ENCODE measurements around the gene C13orf42. TPM values are rescaled to one million over a fixed set of nuclear protein-coding genes. Genes with fewer than 3 reads are reported as not detected.

C13orf42 gene
- total RNA-seq, 1 experiment from 2014 or later = not detected

DNA sequence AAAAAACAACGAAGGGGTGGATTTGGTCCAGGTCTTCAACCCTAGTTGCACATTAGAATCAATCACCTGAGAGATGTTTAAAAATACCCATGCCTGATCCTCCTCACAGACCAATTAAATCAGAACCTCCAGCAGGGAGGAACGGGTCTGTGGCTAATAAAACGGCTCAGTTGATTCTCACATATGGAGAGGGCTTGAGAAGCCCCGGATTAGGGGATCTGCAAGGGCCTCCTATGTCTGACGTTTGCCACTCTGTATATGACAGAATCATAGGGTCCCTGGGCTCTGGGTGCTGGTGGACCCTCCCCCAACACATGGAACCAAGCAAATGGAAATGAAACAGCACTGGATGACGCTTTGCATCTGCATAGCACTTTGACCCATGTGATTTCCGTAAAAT lies 36.7 kb upstream of the C13orf42 start:
- H3K4me1 Mint-ChIP-seq (ENCODE audit: low read depth, unreplicated experiment) = no peaks in the 10 kb centered on the region
- H3K27me3 Mint-ChIP-seq (ENCODE audit: unreplicated experiment) = peaks cover 39% of the 10 kb centered on the region
- no peak overlapping the region for H3K4me3 Mint-ChIP-seq (ENCODE audit: low read depth, unreplicated experiment)
- no peaks in the 10 kb centered on the region for H3K36me3 Mint-ChIP-seq (ENCODE audit: insufficient read depth, unreplicated experiment)
- DNase-seq = no peak
- CTCF ChIA-PET = interaction anchor here (1.5 kb wide), 1 partner anchor 139 kb away, joined by 4 read pairs; no protein-coding TSS in a partner anchor
- TF ChIP-seq, protein P1, sequence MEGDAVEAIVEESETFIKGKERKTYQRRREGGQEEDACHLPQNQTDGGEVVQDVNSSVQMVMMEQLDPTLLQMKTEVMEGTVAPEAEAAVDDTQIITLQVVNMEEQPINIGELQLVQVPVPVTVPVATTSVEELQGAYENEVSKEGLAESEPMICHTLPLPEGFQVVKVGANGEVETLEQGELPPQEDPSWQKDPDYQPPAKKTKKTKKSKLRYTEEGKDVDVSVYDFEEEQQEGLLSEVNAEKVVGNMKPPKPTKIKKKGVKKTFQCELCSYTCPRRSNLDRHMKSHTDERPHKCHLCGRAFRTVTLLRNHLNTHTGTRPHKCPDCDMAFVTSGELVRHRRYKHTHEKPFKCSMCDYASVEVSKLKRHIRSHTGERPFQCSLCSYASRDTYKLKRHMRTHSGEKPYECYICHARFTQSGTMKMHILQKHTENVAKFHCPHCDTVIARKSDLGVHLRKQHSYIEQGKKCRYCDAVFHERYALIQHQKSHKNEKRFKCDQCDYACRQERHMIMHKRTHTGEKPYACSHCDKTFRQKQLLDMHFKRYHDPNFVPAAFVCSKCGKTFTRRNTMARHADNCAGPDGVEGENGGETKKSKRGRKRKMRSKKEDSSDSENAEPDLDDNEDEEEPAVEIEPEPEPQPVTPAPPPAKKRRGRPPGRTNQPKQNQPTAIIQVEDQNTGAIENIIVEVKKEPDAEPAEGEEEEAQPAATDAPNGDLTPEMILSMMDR (IDR thresholded peaks at IDR 0.05; ENCODE audit: unreplicated experiment) = no peak
- no peaks in the 10 kb centered on the region for H3K9me3 Mint-ChIP-seq (ENCODE audit: low read depth, unreplicated experiment)
- BruUV-seq (replicated peaks) = no TSS peak
- intact Hi-C loops (cut with micrococcal nuclease; ENCODE audit: unreplicated experiment) = no loop called here
- no peak overlapping the region for H3K27ac Mint-ChIP-seq (ENCODE audit: unreplicated experiment)

DNA sequence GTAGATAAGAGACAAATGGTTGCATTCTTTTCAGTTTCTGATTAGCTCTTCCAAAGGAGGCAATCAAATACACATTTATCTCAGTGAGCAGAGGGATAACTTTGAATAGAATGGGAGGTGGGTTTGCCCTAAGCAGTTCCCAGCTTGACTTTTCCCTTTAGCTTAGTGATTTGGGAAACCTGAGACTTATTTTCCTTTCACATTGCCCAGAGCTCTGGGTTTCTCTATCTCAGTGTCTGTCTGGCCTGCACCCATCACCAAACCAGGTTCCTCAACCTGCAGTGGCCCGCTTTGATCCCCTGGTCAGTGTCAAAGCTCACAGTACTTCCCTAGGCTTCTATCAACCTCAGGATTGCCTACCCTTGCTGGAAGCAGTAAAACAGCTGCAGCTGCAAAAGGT lies 35.6 kb upstream of the C13orf42 start:
- intact Hi-C loops (cut with micrococcal nuclease; ENCODE audit: unreplicated experiment) = no loop called here
- BruUV-seq (replicated peaks) = no TSS peak
- CTCF ChIA-PET = interaction anchor here (1.5 kb wide), 1 partner anchor 140 kb away, joined by 4 read pairs; no protein-coding TSS in a partner anchor
- DNase-seq = no peak
- Mint-ChIP-seq H3K27me3 (ENCODE audit: unreplicated experiment) (peaks cover 39% of the 10 kb centered on the region), H3K27ac (ENCODE audit: unreplicated experiment) (no peak overlapping the region), H3K36me3 (ENCODE audit: insufficient read depth, unreplicated experiment) (no peaks in the 10 kb centered on the region), H3K9me3 (ENCODE audit: low read depth, unreplicated experiment) (no peaks in the 10 kb centered on the region), H3K4me3 (ENCODE audit: low read depth, unreplicated experiment) (no peak overlapping the region), H3K4me1 (ENCODE audit: low read depth, unreplicated experiment) (no peaks in the 10 kb centered on the region)
- TF ChIP-seq, protein P1 (IDR thresholded peaks at IDR 0.05; ENCODE audit: unreplicated experiment) = no peak

- no peaks in the 10 kb centered on the region for H3K36me3 Mint-ChIP-seq (ENCODE audit: insufficient read depth, unreplicated experiment)
- no peaks in the 10 kb centered on the region for H3K4me1 Mint-ChIP-seq (ENCODE audit: low read depth, unreplicated experiment)
- TF ChIP-seq, protein P1 (IDR thresholded peaks at IDR 0.05; ENCODE audit: unreplicated experiment) = no peak
- BruUV-seq (replicated peaks) = no TSS peak
- no peak overlapping the region for H3K27ac Mint-ChIP-seq (ENCODE audit: unreplicated experiment)
- H3K27me3 Mint-ChIP-seq (ENCODE audit: unreplicated experiment) = no peaks in the 10 kb centered on the region
- DNase-seq = no peak
- intact Hi-C loops (cut with micrococcal nuclease; ENCODE audit: unreplicated experiment) = no loop called here
- H3K4me3 Mint-ChIP-seq (ENCODE audit: low read depth, unreplicated experiment) = no peak overlapping the region
- CTCF ChIA-PET = no interaction called here
- no peaks in the 10 kb centered on the region for H3K9me3 Mint-ChIP-seq (ENCODE audit: low read depth, unreplicated experiment)
Measured at GRCh38 chr13:51137250-51137649, 26.2 kb upstream of the C13orf42 start.

- Mint-ChIP-seq H3K4me1 (ENCODE audit: low read depth, unreplicated experiment) (no peaks in the 10 kb centered on the region), H3K9me3 (ENCODE audit: low read depth, unreplicated experiment) (no peaks in the 10 kb centered on the region), H3K27me3 (ENCODE audit: unreplicated experiment) (no peaks in the 10 kb centered on the region), H3K4me3 (ENCODE audit: low read depth, unreplicated experiment) (no peak overlapping the region), H3K36me3 (ENCODE audit: insufficient read depth, unreplicated experiment) (no peaks in the 10 kb centered on the region), H3K27ac (ENCODE audit: unreplicated experiment) (no peak overlapping the region)
- CTCF ChIA-PET = no interaction called here
- intact Hi-C loops (cut with micrococcal nuclease; ENCODE audit: unreplicated experiment) = no loop called here
- no peak for DNase-seq
- TF ChIP-seq, protein P1 (IDR thresholded peaks at IDR 0.05; ENCODE audit: unreplicated experiment) = no peak
- BruUV-seq (replicated peaks) = no TSS peak
Measured at GRCh38 chr13:51136276-51136980, 25.4 kb upstream of the C13orf42 start.

All from Calu3 (cell line).